Suprapubic skin (tissue), 4 donors: ENCODE measurements around the gene TENM3. TPM values are rescaled to one million over a fixed set of nuclear protein-coding genes. Genes with fewer than 3 reads are reported as not detected.

Experiments
- DNase-seq, 2 donors: peaks; one replicate each; pipeline ENCODE4 v3.0.0-alpha.2; 2019; ENCODE audit warnings: low spot score in 2 of 2
- H3K27ac ChIP-seq: fragments of 200-600 bp; sonication (generic); one replicate; pipeline ENCODE4 v1.5.1; 2019
- H3K27me3 ChIP-seq: fragments of 200-600 bp; sonication (generic); one replicate; pipeline ENCODE4 v1.5.1; 2019
- H3K36me3 ChIP-seq: fragments of 200-600 bp; sonication (generic); one replicate; pipeline ENCODE4 v1.5.1; 2019
- H3K4me1 ChIP-seq: fragments of 200-600 bp; sonication (generic); one replicate; pipeline ENCODE4 v1.5.1; 2019
- H3K4me3 ChIP-seq: fragments of 200-600 bp; sonication (generic); one replicate; pipeline ENCODE4 v1.5.1; 2019; ENCODE audit warnings: mild to moderate bottlenecking
- H3K9me3 ChIP-seq: fragments of 200-600 bp; sonication (generic); one replicate; pipeline ENCODE4 v1.5.1; 2019
- EP300 ChIP-seq: sonication (generic); formaldehyde crosslinking; IDR thresholded peaks from one replicate; pipeline ENCODE4 v1.6.1; 2017; ENCODE audit warnings: antibody characterized with exemption
- POLR2A ChIP-seq, 2 donors: fragments of 450-650 bp; IDR thresholded peaks; one replicate each; pipeline ENCODE4 v1.6.1; 2017; ENCODE audit warnings: antibody characterized with exemption in 2 of 2, mild to moderate bottlenecking in 2 of 2, moderate library complexity in 2 of 2
- POLR2AphosphoS5 ChIP-seq, 3 donors: sonication (generic); formaldehyde crosslinking; IDR thresholded peaks; one replicate each; pipeline ENCODE4 v1.6.1; 2017; ENCODE audit warnings: antibody characterized with exemption in 3 of 3
- WGBS: methylation state at CpG from one replicate; pipeline ENCODE4 v1.1.5; 2018; 5-methylcytosine and 5-hydroxymethylcytosine counted together
- total RNA-seq, 4 donors: library from RNA; depleted of rRNA; stranded (reverse); fragments of >200 nt; gene quantifications; one replicate each; pipeline ENCODE4 v1.1.0, GENCODE V29; 2016
- TF ChIP-seq, protein P1 (sequence below), 2 donors: fragments of 200-600 bp in 1 of 2; fragments of 450-650 bp in 1 of 2; sonication (generic) in 1 of 2; IDR thresholded peaks; one replicate each; pipeline ENCODE4 v1.5.1; 2016 to 2019; ENCODE audit warnings: antibody characterized with exemption in 2 of 2, mild to moderate bottlenecking in 1 of 2, moderate library complexity in 1 of 2

Gene TENM3
- total RNA-seq, 4 donors from 2014 or later: 0.81 to 2.9 (median 1.8) TPM

DNA sequence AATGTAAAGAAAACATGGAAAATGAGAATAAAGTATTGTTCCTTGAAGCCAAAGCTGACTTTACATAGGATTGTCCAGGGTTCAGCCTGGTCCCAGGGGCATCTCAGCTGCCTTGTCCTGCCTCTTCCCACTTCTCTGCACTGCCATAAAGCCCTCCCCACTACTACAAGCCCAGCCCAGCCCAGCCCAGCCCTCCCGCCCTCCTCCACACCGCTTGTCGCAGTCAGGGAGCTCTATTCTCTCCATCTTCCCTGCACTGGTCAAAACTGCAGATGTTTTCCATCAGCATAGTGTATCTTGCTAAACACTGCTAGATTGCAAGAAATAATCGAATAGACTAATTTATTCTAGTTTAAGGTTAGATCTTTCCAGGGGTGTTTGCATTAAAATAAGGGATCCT lies 100.3 kb downstream of the TENM3 start:
- H3K9me3 ChIP-seq: no peaks in the 10 kb centered on the region
- H3K36me3 ChIP-seq: no peaks in the 10 kb centered on the region
- no peaks in the 10 kb centered on the region for H3K4me1 ChIP-seq
- 60% methylated on average over 4 of the region's 4 CpGs for WGBS
- TF ChIP-seq, protein P1, sequence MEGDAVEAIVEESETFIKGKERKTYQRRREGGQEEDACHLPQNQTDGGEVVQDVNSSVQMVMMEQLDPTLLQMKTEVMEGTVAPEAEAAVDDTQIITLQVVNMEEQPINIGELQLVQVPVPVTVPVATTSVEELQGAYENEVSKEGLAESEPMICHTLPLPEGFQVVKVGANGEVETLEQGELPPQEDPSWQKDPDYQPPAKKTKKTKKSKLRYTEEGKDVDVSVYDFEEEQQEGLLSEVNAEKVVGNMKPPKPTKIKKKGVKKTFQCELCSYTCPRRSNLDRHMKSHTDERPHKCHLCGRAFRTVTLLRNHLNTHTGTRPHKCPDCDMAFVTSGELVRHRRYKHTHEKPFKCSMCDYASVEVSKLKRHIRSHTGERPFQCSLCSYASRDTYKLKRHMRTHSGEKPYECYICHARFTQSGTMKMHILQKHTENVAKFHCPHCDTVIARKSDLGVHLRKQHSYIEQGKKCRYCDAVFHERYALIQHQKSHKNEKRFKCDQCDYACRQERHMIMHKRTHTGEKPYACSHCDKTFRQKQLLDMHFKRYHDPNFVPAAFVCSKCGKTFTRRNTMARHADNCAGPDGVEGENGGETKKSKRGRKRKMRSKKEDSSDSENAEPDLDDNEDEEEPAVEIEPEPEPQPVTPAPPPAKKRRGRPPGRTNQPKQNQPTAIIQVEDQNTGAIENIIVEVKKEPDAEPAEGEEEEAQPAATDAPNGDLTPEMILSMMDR (IDR thresholded peaks at IDR 0.05): no peak
- DNase-seq: no peak
- H3K27me3 ChIP-seq: no peaks in the 10 kb centered on the region
- no peak overlapping the region for H3K4me3 ChIP-seq
- no peak overlapping the region for H3K27ac ChIP-seq

DNA sequence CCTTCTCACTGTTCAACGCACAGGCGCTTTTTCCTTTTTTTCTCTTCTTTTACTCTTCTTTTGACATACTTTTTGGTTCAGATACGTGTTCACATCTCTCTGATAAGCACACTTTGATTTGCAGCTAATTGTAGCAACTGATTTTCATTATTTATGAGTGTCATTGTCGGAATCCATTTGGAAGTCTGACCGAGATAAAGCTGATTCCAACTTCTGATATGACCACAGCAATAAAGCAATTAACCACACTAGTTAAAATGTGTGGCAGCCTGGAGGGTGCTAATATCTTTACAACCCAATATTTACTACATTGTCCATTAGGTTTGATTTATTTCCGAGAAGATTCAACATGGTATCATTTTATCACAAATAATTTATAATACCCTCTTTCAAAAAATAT lies 101.8 kb downstream of the TENM3 start:
- WGBS: 65% methylated on average over 6 of the region's 6 CpGs
- DNase-seq: no peak

GRCh38 chr4:182346250-182346649 lies 103.0 kb downstream of the TENM3 start:
- 82% methylated on average over 7 of the region's 7 CpGs for WGBS
- DNase-seq: no peak
- Histone ChIP-seq H3K4me3 (no peak overlapping the region), H3K9me3 (no peaks in the 10 kb centered on the region), H3K4me1 (no peaks in the 10 kb centered on the region), H3K27ac (no peak overlapping the region), H3K36me3 (no peaks in the 10 kb centered on the region), H3K27me3 (no peaks in the 10 kb centered on the region)
- TF ChIP-seq, protein P1 (IDR thresholded peaks at IDR 0.05): no peak
- TF ChIP-seq POLR2A (IDR thresholded peaks at IDR 0.05) (no peak), POLR2AphosphoS5 (IDR thresholded peaks at IDR 0.05) (no peak), EP300 (no peak)

More for the DNA sequence above, 101.8 kb downstream of the TENM3 start:
- Histone ChIP-seq H3K9me3 (no peaks in the 10 kb centered on the region), H3K36me3 (no peaks in the 10 kb centered on the region), H3K4me1 (no peaks in the 10 kb centered on the region), H3K27me3 (no peaks in the 10 kb centered on the region), H3K4me3 (no peak overlapping the region), H3K27ac (no peak overlapping the region)
- TF ChIP-seq, protein P1 (IDR thresholded peaks at IDR 0.05): no peak
- TF ChIP-seq EP300 (no peak), POLR2A (IDR thresholded peaks at IDR 0.05) (no peak), POLR2AphosphoS5 (IDR thresholded peaks at IDR 0.05) (no peak)

- 53% methylated on average over 11 of the region's 11 CpGs for WGBS
- DNase-seq: no peak
Measured at GRCh38 chr4:182346675-182347375, 103.6 kb downstream of the TENM3 start.

GRCh38 chr4:182348779-182349326 lies 105.7 kb downstream of the TENM3 start:
- 79% methylated on average over 5 of the region's 5 CpGs for WGBS

More at GRCh38 chr4:182346675-182347375, 103.6 kb downstream of the TENM3 start:
- H3K4me3 ChIP-seq: no peak overlapping the region
- H3K9me3 ChIP-seq: no peaks in the 10 kb centered on the region
- TF ChIP-seq, protein P1 (IDR thresholded peaks at IDR 0.05): no peak
- TF ChIP-seq POLR2AphosphoS5 (IDR thresholded peaks at IDR 0.05): no peak
- no peak for TF ChIP-seq POLR2A (IDR thresholded peaks at IDR 0.05)
- TF ChIP-seq EP300: no peak
- H3K36me3 ChIP-seq: no peaks in the 10 kb centered on the region
- no peaks in the 10 kb centered on the region for H3K27me3 ChIP-seq
- no peak overlapping the region for H3K27ac ChIP-seq
- H3K4me1 ChIP-seq: no peaks in the 10 kb centered on the region

More at GRCh38 chr4:182348779-182349326, 105.7 kb downstream of the TENM3 start:
- no peak for DNase-seq
- no peaks in the 10 kb centered on the region for H3K4me1 ChIP-seq
- H3K36me3 ChIP-seq: no peaks in the 10 kb centered on the region
- TF ChIP-seq, protein P1 (IDR thresholded peaks at IDR 0.05): no peak
- TF ChIP-seq POLR2A (IDR thresholded peaks at IDR 0.05) (no peak), POLR2AphosphoS5 (IDR thresholded peaks at IDR 0.05) (no peak), EP300 (no peak)
- H3K27ac ChIP-seq: no peak overlapping the region
- H3K4me3 ChIP-seq: no peak overlapping the region
- H3K9me3 ChIP-seq: no peaks in the 10 kb centered on the region
- no peaks in the 10 kb centered on the region for H3K27me3 ChIP-seq
